K562 (cell line): Measurements from ENCODE around the gene IL1F10.

Experiments
- ATF1 ChIP-seq, 2 experiments: fragments of 450-650 bp in 1 of 2; IDR thresholded peaks; 2 replicates each; pipeline ENCODE4 v1.6.1; 2016; ENCODE audit warnings: missing compliant biosample characterization in 1 of 2, missing genetic modification characterization in 1 of 2
- ATF7 ChIP-seq: fragments of 450-650 bp; IDR thresholded peaks from 2 replicates; pipeline ENCODE4 v1.7.1; 2014; ENCODE audit warnings: mild to moderate bottlenecking, moderate library complexity
- BMI1 ChIP-seq: fragments of 150-350 bp; IDR thresholded peaks from 2 replicates; pipeline ENCODE4 v1.6.1; 2014; ENCODE audit warnings: low read length
- DNMT1 ChIP-seq: fragments of 450-650 bp; IDR thresholded peaks from 2 replicates; pipeline ENCODE4 v1.6.1; 2016; ENCODE audit warnings: antibody characterized with exemption, mild to moderate bottlenecking
- ETS2 ChIP-seq: IDR thresholded peaks from 2 replicates; pipeline ENCODE4 v1.6.1; 2016; ENCODE audit warnings: borderline replicate concordance, missing genetic modification characterization, mild to moderate bottlenecking, moderate library complexity, missing compliant biosample characterization; ENCODE audit not compliant: poor library complexity, severe bottlenecking
- HCFC1 ChIP-seq: IDR thresholded peaks from 2 replicates; pipeline ENCODE4 v1.6.1; 2012; ENCODE audit warnings: low read depth, low read length, improper control_type of control experiment
- NR3C1 ChIP-seq: sonication (generic); formaldehyde crosslinking; IDR thresholded peaks from 2 replicates; pipeline ENCODE4 v1.8.1; 2022; ENCODE audit warnings: missing genetic modification reagents
- POLR2A ChIP-seq: fragments of 450-650 bp; conservative IDR thresholded peaks from 2 replicates; pipeline ENCODE4 v1.6.1; 2016
- RERE ChIP-seq: sonication (generic); formaldehyde crosslinking; IDR thresholded peaks from 2 replicates; pipeline ENCODE4 v1.8.0; 2023; ENCODE audit warnings: missing genetic modification reagents, mild to moderate bottlenecking, borderline replicate concordance
- SP1 ChIP-seq: sonication (generic); formaldehyde crosslinking; IDR thresholded peaks from 2 replicates; pipeline ENCODE4 v1.8.1; 2022; ENCODE audit warnings: mild to moderate bottlenecking, missing genetic modification reagents
- STAT5A ChIP-seq: IDR thresholded peaks from 2 replicates; pipeline ENCODE4 v1.6.1; 2012; ENCODE audit warnings: low read length, inconsistent platforms, borderline replicate concordance
- TEAD2 ChIP-seq: fragments of 450-650 bp; IDR thresholded peaks from 2 replicates; pipeline ENCODE4 v1.6.1; 2016; ENCODE audit warnings: missing genetic modification characterization, control low read depth, missing compliant biosample characterization
- YY1 ChIP-seq, 3 experiments: IDR thresholded peaks; 2 replicates each; pipeline ENCODE4 v1.6.1; 2011; ENCODE audit warnings: low read length in 2 of 3, mild to moderate bottlenecking in 2 of 3, moderate library complexity in 2 of 3, borderline replicate concordance in 1 of 3, control low read depth in 1 of 3, low read depth in 1 of 3; ENCODE audit not compliant: insufficient read depth in 3 of 3, insufficient replicate concordance in 2 of 3, control insufficient read depth in 1 of 3, insufficient read length in 1 of 3; ENCODE audit errors: extremely low read depth in 1 of 3
- TF ChIP-seq, protein P1 (sequence below): IDR thresholded peaks from 3 replicates; pipeline ENCODE4 v1.6.1; 2011; ENCODE audit warnings: borderline replicate concordance, mild to moderate bottlenecking, moderate library complexity; ENCODE audit not compliant: insufficient read length; ENCODE audit errors: extremely low read depth

GRCh38 chr2:113068706-113069485 is 1.1 kb downstream of the IL1F10 start:
- TF ChIP-seq RERE (CRISPR knock-in tag) (no peak), DNMT1 (no peak), HCFC1 (no peak), ATF7 (no peak), TEAD2 (no peak), ATF1 (CRISPR knock-in tag; IDR thresholded peaks at IDR 0.05) (no peak), ATF1 (tag; IDR thresholded peaks at IDR 0.05) (no peak), BMI1 (no peak), POLR2A (no peak), ETS2 (tag) (no peak), YY1 (IDR thresholded peaks at IDR 0.05; ENCODE audit: borderline replicate concordance in 1 of 3, control insufficient read depth in 1 of 3, extremely low read depth in 1 of 3, insufficient read depth in 3 of 3, insufficient read length in 1 of 3, insufficient replicate concordance in 2 of 3, low read depth in 1 of 3, low read length in 2 of 3) (no peak), STAT5A (no peak), SP1 (CRISPR knock-in tag) (no peak), NR3C1 (CRISPR knock-in tag) (no peak)
- TF ChIP-seq, protein P1, sequence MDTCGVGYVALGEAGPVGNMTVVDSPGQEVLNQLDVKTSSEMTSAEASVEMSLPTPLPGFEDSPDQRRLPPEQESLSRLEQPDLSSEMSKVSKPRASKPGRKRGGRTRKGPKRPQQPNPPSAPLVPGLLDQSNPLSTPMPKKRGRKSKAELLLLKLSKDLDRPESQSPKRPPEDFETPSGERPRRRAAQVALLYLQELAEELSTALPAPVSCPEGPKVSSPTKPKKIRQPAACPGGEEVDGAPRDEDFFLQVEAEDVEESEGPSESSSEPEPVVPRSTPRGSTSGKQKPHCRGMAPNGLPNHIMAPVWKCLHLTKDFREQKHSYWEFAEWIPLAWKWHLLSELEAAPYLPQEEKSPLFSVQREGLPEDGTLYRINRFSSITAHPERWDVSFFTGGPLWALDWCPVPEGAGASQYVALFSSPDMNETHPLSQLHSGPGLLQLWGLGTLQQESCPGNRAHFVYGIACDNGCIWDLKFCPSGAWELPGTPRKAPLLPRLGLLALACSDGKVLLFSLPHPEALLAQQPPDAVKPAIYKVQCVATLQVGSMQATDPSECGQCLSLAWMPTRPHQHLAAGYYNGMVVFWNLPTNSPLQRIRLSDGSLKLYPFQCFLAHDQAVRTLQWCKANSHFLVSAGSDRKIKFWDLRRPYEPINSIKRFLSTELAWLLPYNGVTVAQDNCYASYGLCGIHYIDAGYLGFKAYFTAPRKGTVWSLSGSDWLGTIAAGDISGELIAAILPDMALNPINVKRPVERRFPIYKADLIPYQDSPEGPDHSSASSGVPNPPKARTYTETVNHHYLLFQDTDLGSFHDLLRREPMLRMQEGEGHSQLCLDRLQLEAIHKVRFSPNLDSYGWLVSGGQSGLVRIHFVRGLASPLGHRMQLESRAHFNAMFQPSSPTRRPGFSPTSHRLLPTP = no peak
